GM23248 (cell line): Measurements from ENCODE around the gene OR13J1. TPM values are rescaled to one million over a fixed set of nuclear protein-coding genes. Genes with fewer than 3 reads are reported as not detected.

ENCODE experiments used
- DNase-seq: peaks from one replicate; pipeline ENCODE4 v3.0.0-alpha.2; 2015
- H2AFZ ChIP-seq: fragments of 200-600 bp; sonication (generic); 2 replicates; pipeline ENCODE4 v1.6.1; 2016; ENCODE audit warnings: antibody characterized with exemption
- H3F3A ChIP-seq: fragments of 200-600 bp; sonication (generic); 2 replicates; pipeline ENCODE4 v1.6.1; 2016; ENCODE audit warnings: mild to moderate bottlenecking, antibody characterized with exemption, mixed run types; ENCODE audit not compliant: insufficient read depth
- H3K27ac ChIP-seq: fragments of 200-600 bp; sonication (generic); 2 replicates; pipeline ENCODE4 v1.5.1; 2016; ENCODE audit warnings: mild to moderate bottlenecking
- H3K27me3 ChIP-seq: fragments of 200-600 bp; sonication (generic); replicated peaks from 2 replicates; pipeline ENCODE4 v1.6.1; 2016; ENCODE audit warnings: mild to moderate bottlenecking; ENCODE audit not compliant: insufficient read depth
- H3K36me3 ChIP-seq: fragments of 200-600 bp; sonication (generic); 2 replicates; pipeline ENCODE4 v1.6.1; 2016; ENCODE audit warnings: low read depth, mild to moderate bottlenecking
- H3K4me1 ChIP-seq: fragments of 200-600 bp; sonication (generic); 2 replicates; pipeline ENCODE4 v1.6.1; 2016; ENCODE audit warnings: mild to moderate bottlenecking; ENCODE audit not compliant: insufficient read depth
- H3K4me2 ChIP-seq: fragments of 200-600 bp; sonication (generic); one replicate; pipeline ENCODE4 v1.6.1; 2016; ENCODE audit warnings: mild to moderate bottlenecking; ENCODE audit not compliant: unreplicated experiment
- H3K4me3 ChIP-seq: fragments of 200-600 bp; sonication (generic); 2 replicates; pipeline ENCODE4 v1.5.1; 2016; ENCODE audit warnings: mild to moderate bottlenecking
- H3K79me2 ChIP-seq: fragments of 200-600 bp; sonication (generic); 2 replicates; pipeline ENCODE4 v1.6.1; 2016; ENCODE audit warnings: mild to moderate bottlenecking; ENCODE audit not compliant: insufficient read depth
- H3K9ac ChIP-seq: fragments of 200-600 bp; sonication (generic); 2 replicates; pipeline ENCODE4 v1.6.1; 2016; ENCODE audit warnings: mild to moderate bottlenecking
- H3K9me2 ChIP-seq: fragments of 200-600 bp; sonication (generic); 2 replicates; pipeline ENCODE4 v1.6.1; 2016; ENCODE audit warnings: mixed run types, mild to moderate bottlenecking, moderate library complexity; ENCODE audit not compliant: insufficient read depth
- H3K9me3 ChIP-seq: fragments of 200-600 bp; sonication (generic); one replicate; pipeline ENCODE4 v1.6.1; 2017; ENCODE audit warnings: low read depth
- H4K20me1 ChIP-seq: fragments of 200-600 bp; sonication (generic); 2 replicates; pipeline ENCODE4 v1.6.0; 2016; ENCODE audit not compliant: insufficient read depth
- EZH2 ChIP-seq: fragments of 200-600 bp; sonication (generic); IDR thresholded peaks from 2 replicates; pipeline ENCODE4 v1.6.1; 2018; ENCODE audit warnings: antibody characterized with exemption, mild to moderate bottlenecking; ENCODE audit not compliant: insufficient read depth, poor library complexity, severe bottlenecking
- EZH2phosphoT487 ChIP-seq: fragments of 200-600 bp; sonication (generic); IDR thresholded peaks from 2 replicates; pipeline ENCODE4 v1.6.1; 2018; ENCODE audit warnings: antibody characterized with exemption, moderate library complexity, mild to moderate bottlenecking, low read depth; ENCODE audit not compliant: insufficient read depth
- WGBS, 2 experiments: methylation state at CpG; one replicate each; pipeline ENCODE4 v1.1.6; 2015 to 2017; ENCODE audit warnings: low lambda C conversion rate in 2 of 2, low coverage in 1 of 2; ENCODE audit errors: missing lambda C conversion rate in 2 of 2; 5-methylcytosine and 5-hydroxymethylcytosine counted together
- in situ Hi-C: fragments of 300-500 bp; cut with MboI; formaldehyde crosslinking; loops from 2 replicates; pipeline ENCODE4 v1.15.0; 2020
- polyA plus RNA-seq: library from polyadenylated mRNA; unstranded; fragments of >200 nt; fragmentation: Nextera tagmentation; extraction: Ambion mirVana; gene quantifications from 2 replicates; pipeline ENCODE4 v1.2.1, GENCODE V29; 2016
- total RNA-seq: library from RNA; depleted of rRNA; stranded (reverse); fragments of >200 nt; shearing (Covaris generic); gene quantifications from 2 replicates; pipeline ENCODE4 v1.2.3, GENCODE V29; 2014

Gene OR13J1
- total and polyA plus RNA-seq, 2 experiments from 2014 or later, result not detected

DNA sequence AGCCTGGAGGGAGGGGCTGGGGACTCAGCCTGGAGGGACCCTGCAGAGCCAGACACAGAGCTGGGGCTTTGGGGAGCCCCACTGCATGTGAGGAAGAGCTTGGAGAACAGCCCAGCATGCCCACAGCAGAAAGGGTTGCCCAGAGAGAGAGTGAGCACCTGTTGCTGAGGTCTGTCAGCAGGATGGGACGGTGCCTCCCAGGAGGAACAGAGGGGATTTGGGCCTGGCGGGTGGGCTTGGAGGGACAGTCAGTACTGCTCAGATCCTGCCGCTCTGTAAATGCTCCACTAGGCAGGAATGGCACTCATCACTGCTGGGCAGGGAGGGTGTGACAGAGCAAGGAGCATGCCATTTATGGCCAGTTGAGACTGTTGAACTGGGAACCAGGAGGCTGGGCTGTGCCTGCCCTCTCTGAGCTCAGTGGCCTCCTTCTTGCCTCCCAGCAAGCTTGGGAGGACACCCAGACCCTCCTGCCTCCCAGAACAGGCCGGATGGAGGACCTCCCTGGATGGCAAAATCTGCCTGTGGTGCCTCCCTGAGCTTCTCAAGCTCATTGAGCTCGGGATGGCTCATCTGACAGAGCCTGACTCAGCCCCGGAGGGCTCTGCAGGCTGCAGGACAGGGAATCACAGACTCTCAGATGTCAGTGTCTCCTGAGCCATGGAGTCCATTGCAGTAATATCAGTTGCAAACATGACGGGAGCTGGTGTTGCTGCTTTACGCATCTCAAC, 35.0 kb upstream of the OR13J1 start:
- TF ChIP-seq EZH2phosphoT487 (no peak), EZH2 (no peak)
- peak overlapping the region; percentile 32; the same call in 1 of the 2 replicates for H3K4me3 ChIP-seq
- peak overlapping the region; percentile 66 for H2AFZ ChIP-seq
- peaks cover 49% of the 10 kb centered on the region for H3K4me1 ChIP-seq
- no peaks in the 10 kb centered on the region for H3K9me2 ChIP-seq
- no peaks in the 10 kb centered on the region for H3K27me3 ChIP-seq
- no peaks in the 10 kb centered on the region for H3K79me2 ChIP-seq
- in situ Hi-C loops, result no loop called here
- WGBS, 2 experiments, result 17 to 24% methylated on average over 8 of the region's 8 CpGs
- peak overlapping the region; percentile 84 for H3K9ac ChIP-seq
- no peaks in the 10 kb centered on the region for H3K9me3 ChIP-seq
- DNase-seq, result peak; percentile 91
- H4K20me1 ChIP-seq, result no peaks in the 10 kb centered on the region
- peaks cover 43% of the 10 kb centered on the region for H3F3A ChIP-seq
- peak overlapping the region; percentile 45 for H3K4me2 ChIP-seq
- no peaks in the 10 kb centered on the region for H3K36me3 ChIP-seq
- H3K27ac ChIP-seq, result peak overlapping the region; percentile 97

DNA sequence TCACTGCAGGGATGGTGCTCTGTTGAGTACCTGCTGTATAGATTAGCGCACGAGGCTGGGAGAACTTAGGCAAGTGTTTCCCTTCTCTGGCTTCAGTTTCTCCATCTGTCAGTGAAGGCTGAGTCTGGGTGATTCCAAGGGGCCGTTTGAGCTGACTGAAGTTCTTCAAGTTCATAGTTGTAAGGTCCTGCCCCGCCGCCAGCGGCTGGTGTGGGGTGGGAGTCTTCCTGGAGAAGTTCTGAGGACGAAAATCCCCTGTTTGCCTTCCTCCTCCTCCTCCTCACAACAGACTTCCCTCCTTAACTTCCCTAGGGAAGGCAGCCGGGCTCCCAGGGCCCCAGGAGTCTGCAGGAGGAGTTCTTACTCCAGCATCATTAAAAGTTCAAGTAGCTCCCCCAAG, 34.1 kb upstream of the OR13J1 start:
- H3K9me2 ChIP-seq, result no peaks in the 10 kb centered on the region
- no peaks in the 10 kb centered on the region for H4K20me1 ChIP-seq
- H3K4me2 ChIP-seq, result no peak overlapping the region
- H3F3A ChIP-seq, result peaks cover 42% of the 10 kb centered on the region
- H3K27me3 ChIP-seq, result no peaks in the 10 kb centered on the region
- WGBS, 2 experiments, result 80 to 86% methylated on average over 8 of the region's 8 CpGs
- no peak overlapping the region for H3K9ac ChIP-seq
- no peak overlapping the region for H3K27ac ChIP-seq
- TF ChIP-seq EZH2, result no peak
- TF ChIP-seq EZH2phosphoT487, result no peak
- H3K4me1 ChIP-seq, result peaks cover 48% of the 10 kb centered on the region
- 0 out of 2 replicates have a peak overlapping the region, but pooled peaks have one; percentile 25 for H2AFZ ChIP-seq
- DNase-seq, result no peak
- no peaks in the 10 kb centered on the region for H3K36me3 ChIP-seq
- no peaks in the 10 kb centered on the region for H3K9me3 ChIP-seq
- in situ Hi-C loops, result no loop called here
- no peak overlapping the region for H3K4me3 ChIP-seq
- no peaks in the 10 kb centered on the region for H3K79me2 ChIP-seq

DNA sequence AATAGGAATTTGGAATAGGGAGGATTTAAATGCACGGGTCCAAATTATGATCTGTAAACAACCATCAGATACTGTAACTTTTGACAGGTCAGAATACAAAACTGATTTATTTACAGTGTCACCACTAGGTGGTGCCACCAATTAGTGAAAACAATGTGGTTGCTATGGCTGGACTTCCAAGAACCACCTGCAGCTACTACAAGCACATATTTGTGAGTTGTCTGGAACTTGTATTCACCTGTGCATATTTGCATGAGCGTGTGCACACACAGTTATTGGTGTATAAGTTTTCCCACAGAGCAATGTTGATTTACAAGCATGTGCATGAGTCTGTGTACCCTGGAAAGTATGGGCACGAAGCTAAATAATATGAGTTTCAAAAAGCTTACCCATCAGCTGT, 32.8 kb upstream of the OR13J1 start:
- Histone ChIP-seq H3K9me3 (no peaks in the 10 kb centered on the region), H3K4me2 (no peak overlapping the region), H3K27me3 (no peaks in the 10 kb centered on the region), H3K36me3 (no peaks in the 10 kb centered on the region), H2AFZ (no peak overlapping the region), H3K79me2 (no peaks in the 10 kb centered on the region), H3K4me3 (no peak overlapping the region), H3K9me2 (no peaks in the 10 kb centered on the region), H3K27ac (no peak overlapping the region), H3K4me1 (peaks cover 35% of the 10 kb centered on the region), H4K20me1 (no peaks in the 10 kb centered on the region), H3K9ac (no peak overlapping the region), H3F3A (peaks cover 29% of the 10 kb centered on the region)
- WGBS, 2 experiments, result 22 to 26% methylated on average over 3 of the region's 3 CpGs
- TF ChIP-seq EZH2 (no peak), EZH2phosphoT487 (no peak)
- in situ Hi-C loops, result no loop called here
- DNase-seq, result peak; percentile 64

DNA sequence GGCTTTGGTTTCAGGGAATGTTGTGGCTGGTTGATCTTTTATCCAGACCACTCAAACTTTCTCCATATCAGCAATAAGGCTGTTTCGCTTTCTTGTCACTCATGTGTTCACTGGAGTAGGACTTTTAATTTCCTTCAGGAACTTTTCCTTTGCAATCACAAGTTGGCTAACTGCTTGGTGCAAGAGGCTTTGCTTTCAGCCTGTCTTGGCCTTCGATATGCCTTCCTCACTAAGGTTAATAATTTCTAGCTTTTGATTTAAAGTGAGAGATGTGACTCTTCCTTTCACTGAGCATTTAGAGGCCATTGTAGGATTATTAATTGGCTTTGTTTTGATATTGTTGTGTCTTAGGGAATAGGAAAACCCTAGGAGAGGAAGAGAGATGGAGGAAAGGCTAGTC, 28.8 kb upstream of the OR13J1 start:
- H3K36me3 ChIP-seq, result no peaks in the 10 kb centered on the region
- no peak overlapping the region for H3K9ac ChIP-seq
- DNase-seq, result no peak
- no peaks in the 10 kb centered on the region for H4K20me1 ChIP-seq
- H3K79me2 ChIP-seq, result no peaks in the 10 kb centered on the region
- H3K4me1 ChIP-seq, result no peaks in the 10 kb centered on the region
- 67 to 86% methylated on average over 2 of the region's 2 CpGs for WGBS, 2 experiments
- in situ Hi-C loops, result no loop called here
- no peak overlapping the region for H3K4me2 ChIP-seq
- H3K27ac ChIP-seq, result no peak overlapping the region
- H3K4me3 ChIP-seq, result no peak overlapping the region
- no peak overlapping the region for H2AFZ ChIP-seq
- no peaks in the 10 kb centered on the region for H3K9me2 ChIP-seq
- no peak for TF ChIP-seq EZH2
- no peak for TF ChIP-seq EZH2phosphoT487
- no peaks in the 10 kb centered on the region for H3K9me3 ChIP-seq
- no peaks in the 10 kb centered on the region for H3K27me3 ChIP-seq
- H3F3A ChIP-seq, result no peaks in the 10 kb centered on the region
